Trophoblast cell (in vitro differentiated cells and primary cell): ENCODE results near the gene SYNM.

Source experiments
- DNase-seq, 2 donors: peaks; one replicate each; pipeline ENCODE4 v3.0.0-alpha.2; 2016
- H2AFZ ChIP-seq: 2 replicates; pipeline ENCODE4 v1.6.1; 2013; ENCODE audit warnings: low read length, moderate library complexity, mild to moderate bottlenecking; ENCODE audit not compliant: insufficient read depth, poor library complexity
- H2AK5ac ChIP-seq: 2 replicates; pipeline ENCODE4 v1.6.1; 2013; ENCODE audit warnings: mild to moderate bottlenecking, low read length
- H2BK120ac ChIP-seq: 2 replicates; pipeline ENCODE4 v1.6.1; 2013; ENCODE audit warnings: low read length, mild to moderate bottlenecking, moderate library complexity; ENCODE audit not compliant: insufficient read depth, poor library complexity
- H2BK12ac ChIP-seq: 2 replicates; pipeline ENCODE4 v1.6.1; 2013; ENCODE audit warnings: mild to moderate bottlenecking, low read length, moderate library complexity
- H2BK5ac ChIP-seq: 2 replicates; pipeline ENCODE4 v1.6.1; 2013; ENCODE audit warnings: low read length, low read depth, moderate library complexity, mild to moderate bottlenecking; ENCODE audit not compliant: poor library complexity
- H3K14ac ChIP-seq: 2 replicates; pipeline ENCODE4 v1.6.1; 2013; ENCODE audit warnings: mild to moderate bottlenecking, low read length
- H3K18ac ChIP-seq: 2 replicates; pipeline ENCODE4 v1.6.1; 2013; ENCODE audit warnings: mild to moderate bottlenecking, low read length
- H3K23ac ChIP-seq: 2 replicates; pipeline ENCODE4 v1.6.1; 2013; ENCODE audit warnings: low read length
- H3K27ac ChIP-seq: 2 replicates; pipeline ENCODE4 v1.5.1; 2013; ENCODE audit warnings: low read depth, mild to moderate bottlenecking, inconsistent platforms, low read length, moderate library complexity
- H3K27me3 ChIP-seq: 2 replicates; pipeline ENCODE4 v1.6.1; 2013; ENCODE audit warnings: inconsistent platforms, mild to moderate bottlenecking, low read length, moderate library complexity; ENCODE audit not compliant: insufficient read depth
- H3K36me3 ChIP-seq, 2 experiments: 1 replicate in 1 of 2; 2 replicates in 1 of 2; pipeline ENCODE4 v1.6.1; 2013; ENCODE audit warnings: low read length in 2 of 2, mild to moderate bottlenecking in 2 of 2, moderate library complexity in 1 of 2; ENCODE audit not compliant: insufficient read depth in 2 of 2, control insufficient read depth in 1 of 2
- H3K4ac ChIP-seq: 2 replicates; pipeline ENCODE4 v1.6.1; 2013; ENCODE audit warnings: low read depth, mild to moderate bottlenecking, low read length, moderate library complexity
- H3K4me1 ChIP-seq, 2 experiments: 1 replicate in 1 of 2; 2 replicates in 1 of 2; pipeline ENCODE4 v1.6.1; 2013; ENCODE audit warnings: low read length in 2 of 2, mild to moderate bottlenecking in 2 of 2, moderate library complexity in 1 of 2; ENCODE audit not compliant: insufficient read depth in 2 of 2, control insufficient read depth in 1 of 2
- H3K4me2 ChIP-seq: 2 replicates; pipeline ENCODE4 v1.6.1; 2013; ENCODE audit warnings: inconsistent platforms, mild to moderate bottlenecking, low read length, moderate library complexity
- H3K4me3 ChIP-seq: 2 replicates; pipeline ENCODE4 v1.5.1; 2013; ENCODE audit warnings: mild to moderate bottlenecking, low read depth, low read length, inconsistent platforms
- H3K79me1 ChIP-seq: one replicate; pipeline ENCODE4 v1.6.1; 2013; ENCODE audit warnings: low read length
- H3K79me2 ChIP-seq: 2 replicates; pipeline ENCODE4 v1.6.1; 2013; ENCODE audit warnings: low read length, mild to moderate bottlenecking; ENCODE audit not compliant: control insufficient read depth, insufficient read depth, poor library complexity
- H3K9ac ChIP-seq: 2 replicates; pipeline ENCODE4 v1.6.1; 2013; ENCODE audit warnings: mild to moderate bottlenecking, low read length
- H3K9me3 ChIP-seq: 2 replicates; pipeline ENCODE4 v1.6.1; 2013; ENCODE audit warnings: low read depth, mild to moderate bottlenecking, control low read depth, inconsistent platforms, low read length; ENCODE audit not compliant: insufficient read depth
- H4K12ac ChIP-seq: 2 replicates; pipeline ENCODE4 v1.6.1; 2013; ENCODE audit warnings: low read depth, mild to moderate bottlenecking, low read length, moderate library complexity
- H4K8ac ChIP-seq: 2 replicates; pipeline ENCODE4 v1.6.1; 2013; ENCODE audit warnings: low read depth, mild to moderate bottlenecking, low read length, moderate library complexity
- H4K91ac ChIP-seq: one replicate; pipeline ENCODE4 v1.6.1; 2013; ENCODE audit warnings: low read depth, mild to moderate bottlenecking, low read length, moderate library complexity
- WGBS: extraction: QIAGEN DNeasy Blood & Tissue Kit; methylation state at CpG from one replicate; pipeline ENCODE4 v1.1.7; 2013; ENCODE audit warnings: missing lambda C conversion rate; ENCODE audit not compliant: insufficient read length, insufficient coverage; ENCODE audit errors: extremely low coverage; 5-methylcytosine and 5-hydroxymethylcytosine counted together

Gene SYNM

GRCh38 chr15:99100245-99101173, 4.4 kb upstream of the SYNM start:
- H4K12ac ChIP-seq: no peak overlapping the region
- H3K4me2 ChIP-seq: peak overlapping the region; percentile 86
- no peak overlapping the region for H2BK12ac ChIP-seq
- peaks cover 4% of the 10 kb centered on the region for H3K9me3 ChIP-seq
- no peak overlapping the region for H2BK120ac ChIP-seq
- no peaks in the 10 kb centered on the region for H3K36me3 ChIP-seq
- WGBS: no CpG with 5 or more reads among the region's 50 CpGs
- peaks cover 3% of the 10 kb centered on the region for H3K79me2 ChIP-seq
- no peak overlapping the region for H3K4me3 ChIP-seq
- no peak overlapping the region for H3K18ac ChIP-seq
- H2AK5ac ChIP-seq: no peak overlapping the region
- DNase-seq: peak; percentile 38 to 74
- H3K27me3 ChIP-seq: peaks cover 7% of the 10 kb centered on the region
- peaks cover 4% of the 10 kb centered on the region for H3K79me1 ChIP-seq
- H2BK5ac ChIP-seq: no peak overlapping the region
- no peak overlapping the region for H4K91ac ChIP-seq
- no peak overlapping the region for H3K14ac ChIP-seq
- peak overlapping the region; percentile 35 for H4K8ac ChIP-seq
- peaks cover 2% of the 10 kb centered on the region in 2 experiments for H3K4me1 ChIP-seq
- no peak overlapping the region for H3K9ac ChIP-seq
- no peak overlapping the region for H3K23ac ChIP-seq
- H3K4ac ChIP-seq: no peak overlapping the region
- no peak overlapping the region for H3K27ac ChIP-seq
- peak overlapping the region; percentile 51 for H2AFZ ChIP-seq

- no CpG with 5 or more reads among the region's 7 CpGs for WGBS
Observed at GRCh38 chr15:99101501-99101900, 3.4 kb upstream of the SYNM start.

GRCh38 chr15:99102332-99103235, 2.3 kb upstream of the SYNM start:
- Histone ChIP-seq H3K18ac (no peak overlapping the region), H3K14ac (no peak overlapping the region), H3K9me3 (peaks cover 4% of the 10 kb centered on the region), H3K23ac (no peak overlapping the region), H2AFZ (no peak overlapping the region), H4K12ac (no peak overlapping the region), H3K27ac (no peak overlapping the region), H2BK5ac (no peak overlapping the region), H3K79me1 (peaks cover 7% of the 10 kb centered on the region), H3K4me2 (no peak overlapping the region), H4K8ac (no peak overlapping the region), H2BK120ac (no peak overlapping the region), H3K27me3 (peaks cover 12% of the 10 kb centered on the region), H4K91ac (no peak overlapping the region), H3K9ac (no peak overlapping the region), H3K4me1 (peaks cover 5 to 11% of the 10 kb centered on the region in 2 experiments), H3K36me3 (no peaks in the 10 kb centered on the region), H3K79me2 (peaks cover 6% of the 10 kb centered on the region), H2BK12ac (no peak overlapping the region), H3K4ac (no peak overlapping the region), H2AK5ac (no peak overlapping the region), H3K4me3 (no peak overlapping the region)
- no peak for DNase-seq
- no CpG with 5 or more reads among the region's 13 CpGs for WGBS

More at GRCh38 chr15:99101501-99101900, 3.4 kb upstream of the SYNM start:
- Histone ChIP-seq H4K8ac (no peak overlapping the region), H2BK5ac (no peak overlapping the region), H2AFZ (no peak overlapping the region), H3K9me3 (peaks cover 4% of the 10 kb centered on the region), H3K4me2 (no peak overlapping the region), H3K79me1 (peaks cover 7% of the 10 kb centered on the region), H2AK5ac (no peak overlapping the region), H4K12ac (no peak overlapping the region), H3K27me3 (peaks cover 12% of the 10 kb centered on the region), H3K18ac (no peak overlapping the region), H2BK12ac (no peak overlapping the region), H3K23ac (no peak overlapping the region), H4K91ac (no peak overlapping the region), H3K4ac (no peak overlapping the region), H3K27ac (no peak overlapping the region), H3K4me1 (peaks cover 5 to 9% of the 10 kb centered on the region in 2 experiments), H3K79me2 (peaks cover 6% of the 10 kb centered on the region), H2BK120ac (no peak overlapping the region), H3K36me3 (no peaks in the 10 kb centered on the region), H3K4me3 (no peak overlapping the region), H3K14ac (no peak overlapping the region), H3K9ac (no peak overlapping the region)
- no peak for DNase-seq

GRCh38 chr15:99103279-99103678, 1.6 kb upstream of the SYNM start:
- Histone ChIP-seq H3K4me2 (no peak overlapping the region), H3K4me1 (peaks cover 5 to 11% of the 10 kb centered on the region in 2 experiments), H3K9me3 (peaks cover 4% of the 10 kb centered on the region), H2AK5ac (peak overlapping the region; percentile 15), H2BK5ac (no peak overlapping the region), H3K79me1 (peaks cover 7% of the 10 kb centered on the region), H2BK120ac (no peak overlapping the region), H4K8ac (no peak overlapping the region), H3K4ac (no peak overlapping the region), H3K36me3 (no peaks in the 10 kb centered on the region), H4K12ac (no peak overlapping the region), H3K27ac (no peak overlapping the region), H2AFZ (no peak overlapping the region), H3K4me3 (no peak overlapping the region), H3K27me3 (peaks cover 12% of the 10 kb centered on the region), H4K91ac (no peak overlapping the region), H3K79me2 (peaks cover 6% of the 10 kb centered on the region), H3K18ac (no peak overlapping the region), H3K9ac (no peak overlapping the region), H3K23ac (no peak overlapping the region), H2BK12ac (no peak overlapping the region), H3K14ac (no peak overlapping the region)
- WGBS: no CpG with 5 or more reads among the region's 2 CpGs
- no peak for DNase-seq
